HG03354 (cell line): ENCODE measurements around the gene SMTNL2.
"Not testable (repeated sequence)": the region's sequence is repeated elsewhere in the genome, so short reads cannot be mapped to it uniquely, and the experiment has no call there.

Experiments
- ATAC-seq: cut with Tn5 transposase; IDR thresholded peaks from one replicate; pipeline ENCODE4 v1.9.1; 2021; ENCODE audit warnings: mild to moderate bottlenecking; ENCODE audit not compliant: unreplicated experiment, poor library complexity, severe bottlenecking

SMTNL2 gene

DNA sequence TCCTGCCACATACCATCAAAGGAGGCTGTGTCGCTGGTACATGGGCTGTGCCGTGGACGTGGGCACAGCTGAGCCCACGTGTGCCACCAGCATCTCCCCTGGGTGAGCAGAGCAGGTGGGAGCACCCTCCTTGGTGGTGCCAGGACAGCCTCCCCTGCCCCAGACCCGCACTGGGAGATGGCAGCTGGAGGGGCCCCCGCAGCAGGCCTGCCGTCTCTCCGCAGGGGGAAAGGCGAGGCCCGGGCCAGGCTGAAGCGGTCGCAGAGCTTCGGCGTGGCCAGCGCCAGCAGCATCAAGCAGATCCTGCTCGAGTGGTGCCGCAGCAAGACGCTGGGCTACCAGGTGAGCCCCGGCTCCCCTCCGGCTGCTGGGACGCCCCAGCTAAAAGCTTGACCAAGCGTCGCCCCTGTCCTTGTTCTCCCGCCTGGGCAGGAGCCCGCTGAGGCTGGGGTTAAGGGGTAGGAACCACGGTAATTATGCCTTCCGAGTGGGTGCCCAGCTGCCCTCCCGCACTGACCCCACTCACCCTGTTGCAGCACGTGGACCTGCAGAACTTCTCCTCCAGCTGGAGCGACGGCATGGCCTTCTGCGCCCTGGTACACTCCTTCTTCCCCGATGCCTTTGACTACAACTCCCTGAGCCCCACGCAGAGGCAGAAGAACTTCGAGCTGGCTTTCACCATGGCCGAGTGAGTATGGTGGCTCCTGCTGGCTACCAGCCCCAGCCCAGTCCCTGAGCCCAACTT, 12.5 kb downstream of the SMTNL2 start:
- no peak for ATAC-seq

DNA sequence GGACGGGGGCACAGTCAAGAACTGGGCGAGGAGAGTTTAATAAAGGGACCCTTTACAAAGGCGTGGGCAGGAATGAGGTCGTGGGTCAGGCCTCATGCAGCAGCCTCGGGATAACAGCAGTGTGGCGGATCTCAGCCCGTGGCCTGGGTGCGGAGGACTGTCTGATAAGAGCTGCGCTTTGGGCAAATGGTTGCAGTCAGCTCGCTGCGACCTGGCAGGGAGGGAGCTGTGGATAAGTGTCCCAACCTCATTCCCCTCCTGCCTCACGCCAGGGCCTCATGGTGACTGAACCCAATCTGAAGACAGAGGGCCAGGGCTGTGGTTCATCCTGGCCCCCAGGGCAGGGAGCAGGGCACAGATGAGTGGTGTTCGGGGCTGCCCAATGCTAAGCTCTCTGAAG, 13.6 kb downstream of the SMTNL2 start:
- ATAC-seq = no peak

DNA sequence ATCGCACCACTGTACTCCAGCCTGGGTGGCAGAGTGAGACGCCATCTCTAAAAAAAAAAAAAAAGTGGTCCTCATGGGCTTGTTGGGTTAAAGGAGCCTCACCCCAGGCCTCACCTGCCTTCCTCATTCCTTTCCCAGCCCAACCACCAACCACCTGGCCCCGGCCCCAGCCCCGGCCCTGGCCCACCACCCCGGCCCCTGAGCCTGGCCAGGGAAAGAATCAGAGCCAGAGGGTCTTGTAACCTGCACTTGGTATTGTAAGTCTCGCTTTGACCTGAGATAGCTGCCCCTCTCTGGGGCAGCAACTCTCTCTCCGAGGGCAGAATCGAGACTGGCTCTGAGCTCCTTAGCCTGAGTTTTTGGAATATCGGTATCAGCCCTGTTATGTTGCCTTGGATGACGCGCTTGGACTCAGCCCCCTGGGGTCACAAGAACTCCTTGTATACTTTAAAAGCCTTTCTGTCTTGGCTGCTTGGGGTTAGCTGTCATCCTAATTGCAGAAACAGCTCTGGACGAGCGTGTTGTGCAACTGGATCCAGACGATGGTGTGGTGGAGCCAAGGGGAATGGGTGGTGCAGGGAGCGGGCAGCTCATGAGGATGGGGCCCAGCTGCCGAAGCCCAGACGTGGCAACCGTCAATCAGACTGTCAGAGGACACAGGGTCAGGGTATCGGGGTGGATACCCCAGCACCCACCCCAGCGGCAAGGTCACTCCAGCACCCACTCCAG, 14.6 kb downstream of the SMTNL2 start:
- no peak for ATAC-seq

DNA sequence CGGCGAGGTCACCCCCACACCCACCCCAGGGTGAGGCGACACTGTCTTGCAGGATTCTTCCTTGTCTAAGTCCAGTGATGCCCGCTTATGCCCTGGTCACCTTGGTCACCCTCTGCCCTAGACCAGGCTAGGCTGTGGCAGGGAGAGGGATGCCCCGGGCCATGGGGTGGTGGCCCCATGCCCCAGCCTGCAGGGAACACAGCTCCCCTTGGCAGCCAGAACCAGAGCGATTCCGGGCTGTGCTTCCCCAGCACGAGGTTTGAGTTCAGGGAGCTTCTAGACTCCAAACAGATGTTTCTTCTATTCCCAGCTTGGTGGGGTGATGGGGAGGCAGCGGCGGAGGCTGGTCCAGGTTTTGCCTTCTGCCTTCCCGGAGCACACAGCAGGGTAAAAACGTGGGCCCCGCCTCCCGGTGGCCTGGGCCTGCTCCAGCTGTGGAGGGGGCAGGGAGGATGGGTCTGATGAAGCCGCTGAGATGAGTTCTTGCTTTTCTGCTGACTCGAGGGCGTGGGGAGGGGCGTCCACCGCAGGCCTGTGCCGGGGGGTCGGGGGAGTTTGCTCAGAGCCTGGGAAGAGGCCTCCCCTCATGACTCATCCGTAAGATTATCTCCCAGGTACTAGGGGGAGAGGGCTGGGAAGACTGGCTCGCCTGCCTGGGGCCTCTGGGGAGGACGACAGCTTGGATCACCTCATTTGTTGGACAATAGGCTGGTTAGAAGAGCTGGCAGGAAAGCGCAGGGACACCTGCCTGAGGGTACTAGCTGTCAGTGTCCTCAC, 15.4 kb downstream of the SMTNL2 start:
- ATAC-seq = no peak

DNA sequence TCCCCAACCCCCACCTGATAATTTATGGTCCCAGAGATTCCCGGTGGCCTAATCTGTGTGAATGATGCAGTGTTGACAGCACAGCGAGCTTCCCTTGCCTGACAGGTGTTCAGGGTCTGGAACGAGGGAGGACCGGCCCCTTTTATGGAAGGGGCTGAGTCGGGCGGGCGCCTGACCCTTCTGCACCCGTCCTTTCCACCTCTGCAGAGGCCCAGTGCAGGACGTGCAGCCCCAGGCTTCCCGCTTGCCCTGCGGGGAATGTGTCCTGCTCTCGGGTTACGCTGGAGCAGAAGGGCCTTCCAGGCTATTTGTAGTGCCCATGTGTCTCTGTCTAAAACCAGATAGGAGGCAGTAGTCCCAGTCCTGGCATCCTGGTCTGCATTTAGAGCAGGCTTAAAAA, 16.2 kb downstream of the SMTNL2 start:
- no peak for ATAC-seq

DNA sequence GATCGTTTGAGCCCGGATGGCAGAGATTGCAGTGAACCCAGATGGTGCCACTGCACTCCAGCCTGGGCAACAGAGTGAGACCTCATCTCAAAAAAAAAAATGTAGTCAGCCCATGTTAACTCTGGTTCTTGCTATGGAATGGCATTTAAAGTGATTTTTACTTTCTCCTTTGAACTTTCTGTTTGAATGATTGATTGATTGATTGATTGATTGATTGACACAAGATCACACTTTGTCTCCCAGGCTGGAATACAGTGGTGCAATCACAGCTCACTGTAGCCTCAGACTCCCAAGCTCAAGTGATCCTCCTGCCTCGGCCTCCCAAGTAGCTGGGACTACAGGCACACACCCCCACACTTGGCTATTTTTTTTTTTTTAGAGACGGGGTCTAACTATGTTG, 17.0 kb downstream of the SMTNL2 start:
- ATAC-seq = no peak

GRCh38 chr17:4602041-4602440, 17.7 kb downstream of the SMTNL2 start:
- no peak for ATAC-seq

DNA sequence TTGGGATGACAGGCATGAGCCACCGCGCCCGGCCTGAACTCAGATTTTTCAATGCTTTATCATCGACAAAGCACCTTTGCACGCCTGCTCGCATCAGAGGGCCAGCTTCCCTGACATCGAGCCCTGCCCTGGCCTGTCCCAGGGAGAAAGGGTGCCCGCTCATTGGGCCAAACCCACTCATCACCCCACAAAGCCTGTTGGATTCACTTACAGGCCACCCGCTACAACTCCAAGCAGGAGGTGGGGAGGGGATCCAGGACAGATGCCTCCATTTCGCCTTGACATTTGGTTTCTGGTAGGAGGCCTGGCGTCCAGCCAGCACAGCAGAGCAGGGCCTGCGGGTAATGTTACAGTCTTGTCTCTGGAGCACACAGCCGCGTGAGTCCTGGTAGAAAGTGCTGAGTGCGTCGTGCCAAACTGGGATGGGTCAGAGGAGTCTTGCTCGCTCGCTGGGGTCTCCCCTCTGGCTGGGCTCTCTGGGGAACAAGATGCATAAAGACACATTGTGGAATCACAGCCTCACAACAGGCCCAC, 19.8 kb downstream of the SMTNL2 start:
- ATAC-seq = no peak

DNA sequence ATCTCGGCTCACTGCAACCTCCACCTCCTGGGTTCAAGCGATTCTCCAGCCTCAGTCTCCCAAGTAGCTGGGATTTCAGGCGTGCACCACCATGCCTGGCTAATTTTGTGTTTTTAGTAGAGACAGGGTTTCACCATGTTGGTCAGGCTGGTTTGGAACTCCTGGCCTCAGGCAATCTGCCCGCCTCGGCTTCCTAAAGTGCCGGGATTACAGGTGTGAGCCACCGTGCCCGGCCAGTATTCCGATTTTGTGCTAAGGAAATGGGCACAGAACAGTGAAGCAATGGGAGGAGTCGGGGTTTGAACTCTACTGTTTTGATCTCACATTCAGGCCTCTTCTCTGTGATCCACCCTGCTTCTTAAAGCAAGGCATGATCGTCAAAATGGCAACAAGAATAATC, 20.4 kb downstream of the SMTNL2 start:
- not testable (repeated sequence) for ATAC-seq

- no peak for ATAC-seq
These were observed 21.5 kb downstream of the SMTNL2 start for GRCh38 chr17:4605826-4606225.

DNA sequence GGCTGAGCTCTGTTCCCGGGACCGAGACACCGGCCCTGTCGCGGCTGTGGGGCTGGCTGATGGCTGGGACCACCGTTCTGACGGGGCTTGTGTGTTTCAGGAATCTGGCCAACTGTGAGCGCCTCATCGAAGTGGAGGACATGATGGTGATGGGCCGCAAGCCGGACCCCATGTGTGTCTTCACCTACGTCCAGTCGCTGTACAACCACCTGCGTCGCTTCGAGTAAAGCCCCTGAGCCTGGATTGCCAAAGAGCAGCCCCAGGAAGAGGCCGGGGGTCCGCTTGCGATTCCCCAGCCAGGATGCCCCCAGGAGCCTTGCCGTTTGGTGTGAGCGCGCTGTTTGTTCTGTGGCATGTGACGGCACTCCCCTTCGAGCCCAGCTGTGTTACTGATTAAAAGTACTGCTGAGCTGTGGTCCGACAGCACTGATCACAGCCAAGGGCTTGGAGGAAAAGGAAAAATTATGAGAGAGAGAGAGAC, 23.0 kb downstream of the SMTNL2 start:
- ATAC-seq = no peak

GRCh38 chr17:4607773-4608187, 23.5 kb downstream of the SMTNL2 start:
- ATAC-seq = no peak

DNA sequence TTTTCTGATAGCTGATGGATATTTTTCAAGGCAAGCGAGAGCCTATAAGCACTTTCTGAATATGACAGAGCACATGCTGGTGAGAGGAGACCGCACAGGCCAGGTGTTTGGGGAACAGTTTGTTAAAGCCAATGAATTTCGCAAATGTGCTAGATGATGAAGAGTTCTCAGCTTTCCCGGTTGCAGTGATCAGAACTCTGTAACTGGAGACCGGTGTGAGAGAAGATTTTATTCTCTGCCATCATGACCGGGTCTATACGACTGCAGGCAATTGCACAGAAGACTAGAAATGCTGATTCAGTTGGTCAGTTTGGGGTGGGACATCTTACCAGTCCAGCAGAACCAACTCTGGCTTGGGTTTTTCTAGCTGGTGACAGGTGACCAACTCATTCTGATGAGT, 25.4 kb downstream of the SMTNL2 start:
- ATAC-seq = no peak

DNA sequence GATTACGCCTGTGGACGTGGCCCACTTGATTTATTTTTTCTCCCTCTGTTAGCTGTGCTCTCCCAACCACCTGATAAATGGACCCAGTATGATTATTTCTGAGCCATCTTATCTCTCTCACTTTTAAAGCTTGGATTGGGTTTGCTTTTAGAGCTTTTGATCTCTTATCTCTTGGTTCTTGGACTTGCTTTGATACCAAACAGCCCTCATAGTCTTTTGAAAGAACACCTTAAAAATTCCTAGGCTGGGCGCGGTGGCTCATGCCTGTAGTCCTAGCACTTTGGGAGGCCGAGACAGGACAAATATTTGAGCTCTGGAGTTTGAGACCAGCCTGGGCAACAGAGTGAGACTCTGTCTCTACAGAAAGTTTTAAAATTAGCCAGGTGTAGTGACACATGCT, 25.8 kb downstream of the SMTNL2 start:
- ATAC-seq = no peak

GRCh38 chr17:4610656-4611055, 26.3 kb downstream of the SMTNL2 start:
- ATAC-seq = no peak

DNA sequence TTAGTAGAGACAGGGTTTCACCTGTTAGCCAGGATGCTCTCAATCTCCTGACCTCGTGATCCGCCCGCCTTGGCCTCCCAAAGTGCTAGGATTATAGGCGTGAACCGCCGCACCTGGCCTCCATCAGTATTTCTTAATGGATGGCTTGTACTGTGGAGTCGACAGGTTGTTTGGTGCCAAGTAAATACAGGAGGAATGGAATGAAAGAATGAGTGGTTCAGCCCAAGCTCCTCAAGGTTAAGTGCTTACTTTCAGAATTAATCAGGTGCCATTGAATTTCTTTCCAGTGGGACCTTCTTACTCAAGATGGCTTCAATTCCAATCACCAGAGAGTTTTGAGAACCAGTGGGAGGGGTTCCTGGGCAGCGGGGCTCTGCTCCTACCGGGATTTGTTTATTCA, 32.1 kb downstream of the SMTNL2 start:
- no peak for ATAC-seq

- ATAC-seq = no peak
These were observed 32.8 kb downstream of the SMTNL2 start for GRCh38 chr17:4617090-4617489.

DNA sequence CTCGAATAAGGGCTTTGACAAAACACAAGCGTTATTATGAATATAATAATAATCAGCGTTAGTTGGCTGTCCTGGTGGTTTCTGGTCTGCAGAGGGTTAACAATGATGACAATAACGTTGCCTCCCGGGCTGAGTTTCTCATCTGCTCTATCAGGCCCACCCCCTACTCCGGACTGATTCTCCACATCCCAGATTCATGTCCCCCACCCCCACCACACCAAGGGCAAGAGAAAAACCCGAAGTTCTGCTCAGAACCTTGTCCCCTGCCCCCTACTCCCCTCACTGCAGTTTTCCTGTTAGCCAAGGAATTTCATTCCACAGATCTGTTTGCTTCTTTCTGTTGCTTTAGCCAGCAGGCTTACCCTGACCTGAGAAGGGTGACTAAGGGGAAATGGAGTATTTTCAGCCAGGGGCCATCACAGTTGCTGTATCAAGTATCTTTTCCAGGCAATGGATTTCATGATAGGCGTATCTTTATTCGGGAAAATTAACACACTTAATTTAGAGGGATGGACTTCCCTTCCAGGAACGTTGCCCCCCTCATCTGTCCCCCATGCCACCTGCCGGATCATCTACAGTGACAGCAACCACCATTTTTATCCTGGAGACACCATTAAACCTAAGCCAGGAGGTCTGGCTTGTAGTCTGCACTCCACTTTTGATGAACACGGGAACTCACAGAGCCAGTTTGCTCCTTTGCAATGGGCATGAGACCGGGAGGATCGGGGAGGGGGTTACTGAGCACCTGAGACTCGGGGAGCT, 33.4 kb downstream of the SMTNL2 start:
- ATAC-seq = no peak

GRCh38 chr17:4620531-4621101, 36.3 kb downstream of the SMTNL2 start:
- ATAC-seq = no peak
